Transverse colon (tissue), 4 donors: ENCODE data around the gene HYI. TPM values are rescaled to one million over a fixed set of nuclear protein-coding genes. Genes with fewer than 3 reads are reported as not detected.
A peak's percentile ranks its signal among the peaks of the same experiment; 100 is the strongest.

Experiments used
- DNase-seq: peaks from one replicate; pipeline ENCODE4 v3.0.0-alpha.2; 2019
- H3K27ac ChIP-seq, 4 donors: fragments of 200-600 bp; sonication (generic); 2 replicates each; pipeline ENCODE4 v1.5.1; 2016 to 2018; ENCODE audit warnings: inconsistent platforms in 4 of 4
- H3K27me3 ChIP-seq: fragments of 200-600 bp; sonication (generic); 2 replicates; pipeline ENCODE4 v1.5.1; 2017; ENCODE audit warnings: inconsistent platforms
- H3K36me3 ChIP-seq, 4 donors: fragments of 200-600 bp; sonication (generic); 2 replicates each; pipeline ENCODE4 v1.5.1; 2017 to 2019; ENCODE audit warnings: inconsistent platforms in 4 of 4
- H3K4me1 ChIP-seq, 4 donors: fragments of 200-600 bp; sonication (generic); 2 replicates each; pipeline ENCODE4 v1.5.1; 2017 to 2020; ENCODE audit warnings: inconsistent platforms in 4 of 4
- H3K4me3 ChIP-seq, 4 donors: fragments of 200-600 bp; sonication (generic); 1 replicate in 1 of 4; 2 replicates in 3 of 4; pipeline versions ENCODE4 v1.5.1 to v1.6.1; 2017 to 2019; ENCODE audit warnings: inconsistent platforms in 4 of 4
- H3K9me3 ChIP-seq, 2 donors: fragments of 200-600 bp; sonication (generic); 2 replicates each; pipeline ENCODE4 v1.5.1; 2017 to 2019; ENCODE audit warnings: inconsistent platforms in 2 of 2
- CTCF ChIP-seq, 5 experiments: fragments of 200-600 bp in 3 of 5; fragments of 450-650 bp in 2 of 5; sonication (generic) in 3 of 5; IDR thresholded peaks; 1 replicate in 2 of 5; 2 replicates in 3 of 5; pipeline ENCODE4 v1.5.1; 2016 to 2017; ENCODE audit warnings: antibody characterized with exemption in 5 of 5, inconsistent platforms in 3 of 5, mild to moderate bottlenecking in 2 of 5, moderate library complexity in 1 of 5
- EP300 ChIP-seq: sonication (generic); formaldehyde crosslinking; IDR thresholded peaks from one replicate; pipeline ENCODE4 v1.6.1; 2017; ENCODE audit warnings: antibody characterized with exemption, low read depth
- POLR2A ChIP-seq: fragments of 450-650 bp; IDR thresholded peaks from one replicate; pipeline ENCODE4 v1.6.1; 2016; ENCODE audit warnings: antibody characterized with exemption, mild to moderate bottlenecking, moderate library complexity
- POLR2AphosphoS5 ChIP-seq, 3 donors: sonication (generic); formaldehyde crosslinking; IDR thresholded peaks; one replicate each; pipeline ENCODE4 v1.6.1; 2016; ENCODE audit warnings: antibody characterized with exemption in 3 of 3
- WGBS, 2 donors: methylation state at CpG; one replicate each; pipeline ENCODE4 v1.1.5; 2018; ENCODE audit warnings: low coverage in 1 of 2; 5-methylcytosine and 5-hydroxymethylcytosine counted together
- in situ Hi-C, 4 donors: fragments of 200-750 bp; cut with MboI; loops; one replicate each; pipeline versions ENCODE4 v1.15.0 to v1.15.1; 2017; ENCODE audit warnings: low sequenced_read_pairs in 3 of 4, low pct_ligation_motif_present in 1 of 4, low pct_unique_long_range_greater_than_20kb in 1 of 4
- intact Hi-C: fragments of 100-400 bp; cut with DNase I; formaldehyde crosslinking; loops from one replicate; pipeline ENCODE4 v1.15.1; 2023; ENCODE audit warnings: low total_unique reads
- total RNA-seq, 4 donors: library from RNA; depleted of rRNA; stranded (reverse); fragments of >200 nt; gene quantifications; one replicate each; pipeline ENCODE4 v1.1.0, GENCODE V29; 2016

HYI gene
- total RNA-seq, 4 donors from 2014 or later: 71.1 to 126 (median 119) TPM

GRCh38 chr1:43438006-43438405 lies 15.7 kb downstream of the HYI start:
- Histone ChIP-seq H3K36me3 (peaks cover 0 to 16% (median 4%) of the 10 kb centered on the region in 4 donors), H3K27me3 (no peaks in the 10 kb centered on the region), H3K27ac (no peak overlapping the region), H3K4me3 (no peak overlapping the region), H3K4me1 (peaks cover 0 to 3% (median 0%) of the 10 kb centered on the region in 4 donors), H3K9me3 (no peaks in the 10 kb centered on the region)
- intact Hi-C loops: no loop called here
- in situ Hi-C loops: loop anchor here in 1 of 4 donors (25.0 kb wide), 1 partner anchor 199 kb away; no protein-coding TSS in a partner anchor
- peak; percentile 5 for DNase-seq
- WGBS, 2 donors: 91% methylated on average over 3 of the region's 3 CpGs; no CpG with 5 or more reads in 1 of the 2 donors
- no peak for TF ChIP-seq EP300
- no peak for TF ChIP-seq POLR2AphosphoS5 (IDR thresholded peaks at IDR 0.05)
- no peak for TF ChIP-seq POLR2A

GRCh38 chr1:43437031-43437973 lies 16.4 kb downstream of the HYI start:
- DNase-seq: peak; percentile 4
- H3K9me3 ChIP-seq: no peaks in the 10 kb centered on the region
- H3K36me3 ChIP-seq: peaks cover 0 to 20% (median 7%) of the 10 kb centered on the region in 4 donors
- H3K4me3 ChIP-seq: no peak overlapping the region
- intact Hi-C loops: no loop called here
- peaks cover 0 to 3% (median 0%) of the 10 kb centered on the region in 4 donors for H3K4me1 ChIP-seq
- WGBS, 2 donors: 94% methylated on average over 20 of the region's 20 CpGs; no CpG with 5 or more reads in 1 of the 2 donors
- TF ChIP-seq CTCF (IDR thresholded peaks at IDR 0.05): no peak
- TF ChIP-seq POLR2AphosphoS5 (IDR thresholded peaks at IDR 0.05): no peak
- TF ChIP-seq POLR2A: no peak
- TF ChIP-seq EP300: no peak
- H3K27me3 ChIP-seq: no peaks in the 10 kb centered on the region
- in situ Hi-C loops: loop anchor here in 1 of 4 donors (25.0 kb wide), 1 partner anchor 200 kb away; no protein-coding TSS in a partner anchor
- no peak overlapping the region for H3K27ac ChIP-seq

GRCh38 chr1:43436371-43436770 lies 17.4 kb downstream of the HYI start:
- H3K4me1 ChIP-seq: peaks cover 0 to 3% (median 0%) of the 10 kb centered on the region in 4 donors
- H3K4me3 ChIP-seq: no peak overlapping the region
- intact Hi-C loops: no loop called here
- in situ Hi-C loops: loop anchor here in 1 of 4 donors (25.0 kb wide), 1 partner anchor 201 kb away; no protein-coding TSS in a partner anchor
- 90% methylated on average over 2 to 3 of the region's 3 CpGs for WGBS, 2 donors
- no peaks in the 10 kb centered on the region for H3K9me3 ChIP-seq
- no peak for DNase-seq
- H3K27ac ChIP-seq: peak overlapping the region in 1 of 4 donors; percentile 57
- TF ChIP-seq CTCF (IDR thresholded peaks at IDR 0.05): no peak
- no peak for TF ChIP-seq POLR2A
- no peak for TF ChIP-seq POLR2AphosphoS5 (IDR thresholded peaks at IDR 0.05)
- no peak for TF ChIP-seq EP300
- peaks cover 0 to 29% (median 14%) of the 10 kb centered on the region in 4 donors for H3K36me3 ChIP-seq
- no peaks in the 10 kb centered on the region for H3K27me3 ChIP-seq

- WGBS, 2 donors: 64 to 71% methylated on average over 3 to 14 of the region's 14 CpGs
- intact Hi-C loops: no loop called here
- Histone ChIP-seq H3K36me3 (peaks cover 0 to 38% (median 20%) of the 10 kb centered on the region in 4 donors), H3K4me3 (no peak overlapping the region), H3K27me3 (no peaks in the 10 kb centered on the region), H3K4me1 (peaks cover 0 to 3% (median 0%) of the 10 kb centered on the region in 4 donors), H3K9me3 (no peaks in the 10 kb centered on the region), H3K27ac (peak overlapping the region; percentile 11 to 70 (median 34))
- in situ Hi-C loops: loop anchor here in 1 of 4 donors (25.0 kb wide), 1 partner anchor 202 kb away; no protein-coding TSS in a partner anchor
- no peak for DNase-seq
- TF ChIP-seq EP300 (no peak), POLR2AphosphoS5 (IDR thresholded peaks at IDR 0.05) (no peak), POLR2A (no peak), CTCF (IDR thresholded peaks at IDR 0.05) (no peak)
Measured at GRCh38 chr1:43435146-43436145, 18.3 kb downstream of the HYI start.
